ENCODE data around the gene LEKR1. TPM values are rescaled to one million over a fixed set of nuclear protein-coding genes. Genes with fewer than 3 reads are reported as not detected.

Gene LEKR1
- total and polyA plus RNA-seq, 9 of the 15 experiments (the other 6 are each of a cell fraction or from before 2014, with no cell fraction given) = 0.76 to 1.8 (median 1.2) TPM

DNA sequence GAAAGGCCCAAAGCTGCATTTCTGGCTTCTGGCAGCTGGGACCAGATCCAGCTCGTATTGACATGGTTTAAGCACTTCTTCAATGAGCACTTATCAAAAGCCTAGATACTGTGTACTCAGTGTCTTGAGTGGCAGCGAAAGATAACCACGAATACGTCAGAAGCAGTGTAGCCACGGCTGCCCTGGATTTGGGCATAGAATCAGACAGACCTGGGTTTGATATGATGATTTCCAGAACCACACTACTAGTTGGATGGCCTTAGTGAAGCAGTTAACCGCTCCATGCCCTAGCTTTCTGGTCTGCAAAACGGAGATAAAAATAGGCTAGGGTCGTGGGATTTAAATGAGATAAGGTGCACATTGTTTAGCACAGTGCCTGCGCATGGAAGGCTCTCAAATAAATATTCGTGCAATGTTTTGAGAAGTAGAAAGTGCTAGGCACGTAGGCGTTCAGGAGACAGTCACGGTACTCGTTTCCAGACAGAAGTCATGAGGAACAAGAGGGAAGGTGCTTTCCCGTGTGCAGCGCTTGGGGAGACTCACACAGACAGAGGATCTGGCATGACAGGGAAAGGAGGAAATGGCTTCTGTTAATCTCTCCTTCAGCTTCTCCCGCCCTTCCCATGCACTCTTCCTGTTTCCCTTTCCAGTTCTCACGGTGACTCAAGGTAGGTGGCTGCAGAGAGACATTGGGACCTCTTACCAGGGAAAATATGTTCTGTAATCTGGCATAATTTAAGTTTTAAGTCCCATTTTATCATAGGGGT lies 263.5 kb downstream of the LEKR1 start (continued):
- TF ChIP-seq, protein P1, sequence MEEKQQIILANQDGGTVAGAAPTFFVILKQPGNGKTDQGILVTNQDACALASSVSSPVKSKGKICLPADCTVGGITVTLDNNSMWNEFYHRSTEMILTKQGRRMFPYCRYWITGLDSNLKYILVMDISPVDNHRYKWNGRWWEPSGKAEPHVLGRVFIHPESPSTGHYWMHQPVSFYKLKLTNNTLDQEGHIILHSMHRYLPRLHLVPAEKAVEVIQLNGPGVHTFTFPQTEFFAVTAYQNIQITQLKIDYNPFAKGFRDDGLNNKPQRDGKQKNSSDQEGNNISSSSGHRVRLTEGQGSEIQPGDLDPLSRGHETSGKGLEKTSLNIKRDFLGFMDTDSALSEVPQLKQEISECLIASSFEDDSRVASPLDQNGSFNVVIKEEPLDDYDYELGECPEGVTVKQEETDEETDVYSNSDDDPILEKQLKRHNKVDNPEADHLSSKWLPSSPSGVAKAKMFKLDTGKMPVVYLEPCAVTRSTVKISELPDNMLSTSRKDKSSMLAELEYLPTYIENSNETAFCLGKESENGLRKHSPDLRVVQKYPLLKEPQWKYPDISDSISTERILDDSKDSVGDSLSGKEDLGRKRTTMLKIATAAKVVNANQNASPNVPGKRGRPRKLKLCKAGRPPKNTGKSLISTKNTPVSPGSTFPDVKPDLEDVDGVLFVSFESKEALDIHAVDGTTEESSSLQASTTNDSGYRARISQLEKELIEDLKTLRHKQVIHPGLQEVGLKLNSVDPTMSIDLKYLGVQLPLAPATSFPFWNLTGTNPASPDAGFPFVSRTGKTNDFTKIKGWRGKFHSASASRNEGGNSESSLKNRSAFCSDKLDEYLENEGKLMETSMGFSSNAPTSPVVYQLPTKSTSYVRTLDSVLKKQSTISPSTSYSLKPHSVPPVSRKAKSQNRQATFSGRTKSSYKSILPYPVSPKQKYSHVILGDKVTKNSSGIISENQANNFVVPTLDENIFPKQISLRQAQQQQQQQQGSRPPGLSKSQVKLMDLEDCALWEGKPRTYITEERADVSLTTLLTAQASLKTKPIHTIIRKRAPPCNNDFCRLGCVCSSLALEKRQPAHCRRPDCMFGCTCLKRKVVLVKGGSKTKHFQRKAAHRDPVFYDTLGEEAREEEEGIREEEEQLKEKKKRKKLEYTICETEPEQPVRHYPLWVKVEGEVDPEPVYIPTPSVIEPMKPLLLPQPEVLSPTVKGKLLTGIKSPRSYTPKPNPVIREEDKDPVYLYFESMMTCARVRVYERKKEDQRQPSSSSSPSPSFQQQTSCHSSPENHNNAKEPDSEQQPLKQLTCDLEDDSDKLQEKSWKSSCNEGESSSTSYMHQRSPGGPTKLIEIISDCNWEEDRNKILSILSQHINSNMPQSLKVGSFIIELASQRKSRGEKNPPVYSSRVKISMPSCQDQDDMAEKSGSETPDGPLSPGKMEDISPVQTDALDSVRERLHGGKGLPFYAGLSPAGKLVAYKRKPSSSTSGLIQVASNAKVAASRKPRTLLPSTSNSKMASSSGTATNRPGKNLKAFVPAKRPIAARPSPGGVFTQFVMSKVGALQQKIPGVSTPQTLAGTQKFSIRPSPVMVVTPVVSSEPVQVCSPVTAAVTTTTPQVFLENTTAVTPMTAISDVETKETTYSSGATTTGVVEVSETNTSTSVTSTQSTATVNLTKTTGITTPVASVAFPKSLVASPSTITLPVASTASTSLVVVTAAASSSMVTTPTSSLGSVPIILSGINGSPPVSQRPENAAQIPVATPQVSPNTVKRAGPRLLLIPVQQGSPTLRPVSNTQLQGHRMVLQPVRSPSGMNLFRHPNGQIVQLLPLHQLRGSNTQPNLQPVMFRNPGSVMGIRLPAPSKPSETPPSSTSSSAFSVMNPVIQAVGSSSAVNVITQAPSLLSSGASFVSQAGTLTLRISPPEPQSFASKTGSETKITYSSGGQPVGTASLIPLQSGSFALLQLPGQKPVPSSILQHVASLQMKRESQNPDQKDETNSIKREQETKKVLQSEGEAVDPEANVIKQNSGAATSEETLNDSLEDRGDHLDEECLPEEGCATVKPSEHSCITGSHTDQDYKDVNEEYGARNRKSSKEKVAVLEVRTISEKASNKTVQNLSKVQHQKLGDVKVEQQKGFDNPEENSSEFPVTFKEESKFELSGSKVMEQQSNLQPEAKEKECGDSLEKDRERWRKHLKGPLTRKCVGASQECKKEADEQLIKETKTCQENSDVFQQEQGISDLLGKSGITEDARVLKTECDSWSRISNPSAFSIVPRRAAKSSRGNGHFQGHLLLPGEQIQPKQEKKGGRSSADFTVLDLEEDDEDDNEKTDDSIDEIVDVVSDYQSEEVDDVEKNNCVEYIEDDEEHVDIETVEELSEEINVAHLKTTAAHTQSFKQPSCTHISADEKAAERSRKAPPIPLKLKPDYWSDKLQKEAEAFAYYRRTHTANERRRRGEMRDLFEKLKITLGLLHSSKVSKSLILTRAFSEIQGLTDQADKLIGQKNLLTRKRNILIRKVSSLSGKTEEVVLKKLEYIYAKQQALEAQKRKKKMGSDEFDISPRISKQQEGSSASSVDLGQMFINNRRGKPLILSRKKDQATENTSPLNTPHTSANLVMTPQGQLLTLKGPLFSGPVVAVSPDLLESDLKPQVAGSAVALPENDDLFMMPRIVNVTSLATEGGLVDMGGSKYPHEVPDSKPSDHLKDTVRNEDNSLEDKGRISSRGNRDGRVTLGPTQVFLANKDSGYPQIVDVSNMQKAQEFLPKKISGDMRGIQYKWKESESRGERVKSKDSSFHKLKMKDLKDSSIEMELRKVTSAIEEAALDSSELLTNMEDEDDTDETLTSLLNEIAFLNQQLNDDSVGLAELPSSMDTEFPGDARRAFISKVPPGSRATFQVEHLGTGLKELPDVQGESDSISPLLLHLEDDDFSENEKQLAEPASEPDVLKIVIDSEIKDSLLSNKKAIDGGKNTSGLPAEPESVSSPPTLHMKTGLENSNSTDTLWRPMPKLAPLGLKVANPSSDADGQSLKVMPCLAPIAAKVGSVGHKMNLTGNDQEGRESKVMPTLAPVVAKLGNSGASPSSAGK (IDR thresholded peaks at IDR 0.05) = peak; percentile 23
- TF ChIP-seq, protein P2, sequence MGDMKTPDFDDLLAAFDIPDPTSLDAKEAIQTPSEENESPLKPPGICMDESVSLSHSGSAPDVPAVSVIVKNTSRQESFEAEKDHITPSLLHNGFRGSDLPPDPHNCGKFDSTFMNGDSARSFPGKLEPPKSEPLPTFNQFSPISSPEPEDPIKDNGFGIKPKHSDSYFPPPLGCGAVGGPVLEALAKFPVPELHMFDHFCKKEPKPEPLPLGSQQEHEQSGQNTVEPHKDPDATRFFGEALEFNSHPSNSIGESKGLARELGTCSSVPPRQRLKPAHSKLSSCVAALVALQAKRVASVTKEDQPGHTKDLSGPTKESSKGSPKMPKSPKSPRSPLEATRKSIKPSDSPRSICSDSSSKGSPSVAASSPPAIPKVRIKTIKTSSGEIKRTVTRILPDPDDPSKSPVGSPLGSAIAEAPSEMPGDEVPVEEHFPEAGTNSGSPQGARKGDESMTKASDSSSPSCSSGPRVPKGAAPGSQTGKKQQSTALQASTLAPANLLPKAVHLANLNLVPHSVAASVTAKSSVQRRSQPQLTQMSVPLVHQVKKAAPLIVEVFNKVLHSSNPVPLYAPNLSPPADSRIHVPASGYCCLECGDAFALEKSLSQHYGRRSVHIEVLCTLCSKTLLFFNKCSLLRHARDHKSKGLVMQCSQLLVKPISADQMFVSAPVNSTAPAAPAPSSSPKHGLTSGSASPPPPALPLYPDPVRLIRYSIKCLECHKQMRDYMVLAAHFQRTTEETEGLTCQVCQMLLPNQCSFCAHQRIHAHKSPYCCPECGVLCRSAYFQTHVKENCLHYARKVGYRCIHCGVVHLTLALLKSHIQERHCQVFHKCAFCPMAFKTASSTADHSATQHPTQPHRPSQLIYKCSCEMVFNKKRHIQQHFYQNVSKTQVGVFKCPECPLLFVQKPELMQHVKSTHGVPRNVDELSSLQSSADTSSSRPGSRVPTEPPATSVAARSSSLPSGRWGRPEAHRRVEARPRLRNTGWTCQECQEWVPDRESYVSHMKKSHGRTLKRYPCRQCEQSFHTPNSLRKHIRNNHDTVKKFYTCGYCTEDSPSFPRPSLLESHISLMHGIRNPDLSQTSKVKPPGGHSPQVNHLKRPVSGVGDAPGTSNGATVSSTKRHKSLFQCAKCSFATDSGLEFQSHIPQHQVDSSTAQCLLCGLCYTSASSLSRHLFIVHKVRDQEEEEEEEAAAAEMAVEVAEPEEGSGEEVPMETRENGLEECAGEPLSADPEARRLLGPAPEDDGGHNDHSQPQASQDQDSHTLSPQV (IDR thresholded peaks at IDR 0.05) = peak; percentile 44; the same call in 1 of the 2 replicates
- TF ChIP-seq HDAC2 (IDR thresholded peaks at IDR 0.05) = no peak
- no peak for TF ChIP-seq ZBTB8A (IDR thresholded peaks at IDR 0.05; ENCODE audit: partially characterized antibody)
- TF ChIP-seq SRSF3 (IDR thresholded peaks at IDR 0.05; ENCODE audit: insufficient read depth, low read length) = no peak
- TF ChIP-seq CBFA2T3 (IDR thresholded peaks at IDR 0.05) = peak; percentile 71
- TF ChIP-seq NR2C2 (CRISPR knock-in tag; IDR thresholded peaks at IDR 0.05) = no peak
- TF ChIP-seq NR2C2 (tag; IDR thresholded peaks at IDR 0.05) = 0 out of 2 replicates have a peak, but pooled peaks have one; percentile 1
- peak; percentile 93 for TF ChIP-seq PKNOX1 (IDR thresholded peaks at IDR 0.05)
- no peak for TF ChIP-seq ZNF134 (CRISPR knock-in tag; conservative IDR thresholded peaks at IDR 0.05)
- no peak for TF ChIP-seq ZEB2 (IDR thresholded peaks at IDR 0.05)
- TF ChIP-seq NR1H2 (CRISPR knock-in tag; IDR thresholded peaks at IDR 0.05) = no peak

Measured in K562 (cell line).